ENCODE measurements around the gene WDR82.

The WDR82 gene

GRCh38 chr3:52278510-52279069 is at the start of gene WDR82:
TSS of gene WDR82 (minus strand) at chr3:52278649. CDS start at chr3:52278361, 288 bp downstream.
- DNase-seq (ENCODE audit: low read depth), result peak; percentile 96

GRCh38 chr3:52327486-52328290 is 49.2 kb upstream of the WDR82 start:
- DNase-seq (ENCODE audit: low read depth), result no peak

- no peak for DNase-seq (ENCODE audit: low read depth)
Measured at GRCh38 chr3:52326976-52327375, 48.5 kb upstream of the WDR82 start.

- DNase-seq (ENCODE audit: low read depth), result no peak
Measured at GRCh38 chr3:52325686-52326085, 47.2 kb upstream of the WDR82 start.

GRCh38 chr3:52324676-52325075 is 46.2 kb upstream of the WDR82 start:
- DNase-seq (ENCODE audit: low read depth), result no peak

GRCh38 chr3:52323526-52324295 is 45.3 kb upstream of the WDR82 start:
- no peak for DNase-seq (ENCODE audit: low read depth)

- no peak for DNase-seq (ENCODE audit: low read depth)
Measured at GRCh38 chr3:52322466-52322865, 44.0 kb upstream of the WDR82 start.

- DNase-seq (ENCODE audit: low read depth), result no peak
Measured at GRCh38 chr3:52321481-52321880, 43.0 kb upstream of the WDR82 start.

GRCh38 chr3:52319921-52320595 is 41.6 kb upstream of the WDR82 start:
- DNase-seq (ENCODE audit: low read depth), result no peak

GRCh38 chr3:52318186-52318816 is 39.9 kb upstream of the WDR82 start:
- no peak for DNase-seq (ENCODE audit: low read depth)

GRCh38 chr3:52317208-52318000 is 39.0 kb upstream of the WDR82 start:
- DNase-seq (ENCODE audit: low read depth), result peak; percentile 58

- no peak for DNase-seq (ENCODE audit: low read depth)
Measured at GRCh38 chr3:52315977-52316764, 37.7 kb upstream of the WDR82 start, which contains the start of gene DNAH1. TSS of gene DNAH1 (plus strand) at chr3:52316319. CDS start at chr3:52322443, 6,124 bp downstream.

- no peak for DNase-seq (ENCODE audit: low read depth)
Measured at GRCh38 chr3:52315006-52315405, 36.6 kb upstream of the WDR82 start.

- no peak for DNase-seq (ENCODE audit: low read depth)
Measured at GRCh38 chr3:52314489-52314888, 36.0 kb upstream of the WDR82 start.

GRCh38 chr3:52313774-52314188 is 35.3 kb upstream of the WDR82 start:
- no peak for DNase-seq (ENCODE audit: low read depth)

GRCh38 chr3:52313188-52313773 is 34.8 kb upstream of the WDR82 start:
- DNase-seq (ENCODE audit: low read depth), result no peak

- DNase-seq (ENCODE audit: low read depth), result no peak
Measured at GRCh38 chr3:52311576-52312119, 33.2 kb upstream of the WDR82 start.

GRCh38 chr3:52310861-52311575 is 32.6 kb upstream of the WDR82 start:
- no peak for DNase-seq (ENCODE audit: low read depth)

GRCh38 chr3:52308308-52308707 is 29.9 kb upstream of the WDR82 start:
- DNase-seq (ENCODE audit: low read depth), result no peak
